Neural cell (in vitro differentiated cells): ENCODE data around the gene NFIA.

ENCODE experiments used
- EZH2 ChIP-seq: fragments of 200-600, 300-800 bp; shearing (Covaris generic), sonication (generic); IDR thresholded peaks from 2 replicates; pipeline ENCODE4 v1.6.1; 2014; ENCODE audit warnings: antibody characterized with exemption, low read length, borderline replicate concordance, mild to moderate bottlenecking; ENCODE audit not compliant: insufficient read depth, poor library complexity, severe bottlenecking
- POLR2AphosphoS5 ChIP-seq: IDR thresholded peaks from 2 replicates; pipeline ENCODE4 v1.6.1; 2012
- REST ChIP-seq: IDR thresholded peaks from 2 replicates; pipeline ENCODE4 v1.6.1; 2012; ENCODE audit warnings: borderline replicate concordance

DNA sequence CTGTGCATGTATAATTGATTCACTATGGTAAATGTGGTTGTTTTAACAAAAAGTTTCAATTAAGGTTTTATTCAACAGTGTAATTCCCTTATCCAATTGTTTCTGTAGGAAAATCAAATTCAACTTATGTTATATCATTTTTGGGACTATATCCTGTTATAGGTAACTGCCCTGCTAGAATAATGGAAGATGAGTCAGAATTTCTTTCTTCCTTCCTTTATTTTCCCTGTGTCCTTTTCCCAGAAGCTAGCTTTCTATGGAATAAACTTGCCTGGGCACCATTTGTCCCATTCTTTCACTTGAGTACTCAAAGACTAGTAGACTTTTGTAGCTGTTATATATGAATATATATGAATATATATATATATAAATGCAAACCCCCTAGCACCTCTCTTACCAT, 341.3 kb downstream of the NFIA start:
- TF ChIP-seq REST (no peak), POLR2AphosphoS5 (no peak), EZH2 (no peak)
